ENCODE measurements around the gene DBH.

DNA sequence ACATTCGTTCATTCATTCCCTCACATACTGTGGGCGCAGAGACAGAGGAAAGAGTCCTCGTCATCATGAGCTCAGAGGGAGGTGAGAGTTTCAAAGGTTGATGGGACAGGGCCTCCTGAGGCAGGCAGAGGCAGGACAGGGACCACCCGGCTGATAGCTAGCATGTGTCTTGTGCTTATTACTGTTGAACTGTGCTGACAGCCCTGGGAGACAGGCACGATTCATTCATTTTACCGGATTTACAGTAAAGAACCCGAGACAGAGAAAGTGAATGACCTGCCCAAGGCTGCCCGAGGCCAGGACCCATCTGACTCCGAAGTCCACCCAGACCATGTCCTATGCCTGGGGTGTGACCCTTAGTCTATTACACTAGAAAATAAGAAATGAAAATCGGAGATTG is 22.1 kb upstream of the DBH start:
- TF ChIP-seq YY1 (IDR thresholded peaks at IDR 0.05; ENCODE audit: insufficient read depth, insufficient read length) (no peak), ZNF274 (IDR thresholded peaks at IDR 0.05; ENCODE audit: low read depth, low read length) (no peak)

Measured in NT2/D1 (cell line).